ENCODE data around the gene IGFBP5.
A peak's percentile ranks its signal among the peaks of the same experiment; 100 is the strongest.

Gene IGFBP5

GRCh38 chr2:216689397-216689796 lies 6.0 kb downstream of the IGFBP5 start:
- no peak for DNase-seq (ENCODE audit: low spot score)
- TF ChIP-seq, protein P1, sequence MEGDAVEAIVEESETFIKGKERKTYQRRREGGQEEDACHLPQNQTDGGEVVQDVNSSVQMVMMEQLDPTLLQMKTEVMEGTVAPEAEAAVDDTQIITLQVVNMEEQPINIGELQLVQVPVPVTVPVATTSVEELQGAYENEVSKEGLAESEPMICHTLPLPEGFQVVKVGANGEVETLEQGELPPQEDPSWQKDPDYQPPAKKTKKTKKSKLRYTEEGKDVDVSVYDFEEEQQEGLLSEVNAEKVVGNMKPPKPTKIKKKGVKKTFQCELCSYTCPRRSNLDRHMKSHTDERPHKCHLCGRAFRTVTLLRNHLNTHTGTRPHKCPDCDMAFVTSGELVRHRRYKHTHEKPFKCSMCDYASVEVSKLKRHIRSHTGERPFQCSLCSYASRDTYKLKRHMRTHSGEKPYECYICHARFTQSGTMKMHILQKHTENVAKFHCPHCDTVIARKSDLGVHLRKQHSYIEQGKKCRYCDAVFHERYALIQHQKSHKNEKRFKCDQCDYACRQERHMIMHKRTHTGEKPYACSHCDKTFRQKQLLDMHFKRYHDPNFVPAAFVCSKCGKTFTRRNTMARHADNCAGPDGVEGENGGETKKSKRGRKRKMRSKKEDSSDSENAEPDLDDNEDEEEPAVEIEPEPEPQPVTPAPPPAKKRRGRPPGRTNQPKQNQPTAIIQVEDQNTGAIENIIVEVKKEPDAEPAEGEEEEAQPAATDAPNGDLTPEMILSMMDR (IDR thresholded peaks at IDR 0.05) = no peak
- Histone ChIP-seq H3K4me3 (peak overlapping the region; percentile 77), H3K27ac (peak overlapping the region; percentile 58 to 96)

DNA sequence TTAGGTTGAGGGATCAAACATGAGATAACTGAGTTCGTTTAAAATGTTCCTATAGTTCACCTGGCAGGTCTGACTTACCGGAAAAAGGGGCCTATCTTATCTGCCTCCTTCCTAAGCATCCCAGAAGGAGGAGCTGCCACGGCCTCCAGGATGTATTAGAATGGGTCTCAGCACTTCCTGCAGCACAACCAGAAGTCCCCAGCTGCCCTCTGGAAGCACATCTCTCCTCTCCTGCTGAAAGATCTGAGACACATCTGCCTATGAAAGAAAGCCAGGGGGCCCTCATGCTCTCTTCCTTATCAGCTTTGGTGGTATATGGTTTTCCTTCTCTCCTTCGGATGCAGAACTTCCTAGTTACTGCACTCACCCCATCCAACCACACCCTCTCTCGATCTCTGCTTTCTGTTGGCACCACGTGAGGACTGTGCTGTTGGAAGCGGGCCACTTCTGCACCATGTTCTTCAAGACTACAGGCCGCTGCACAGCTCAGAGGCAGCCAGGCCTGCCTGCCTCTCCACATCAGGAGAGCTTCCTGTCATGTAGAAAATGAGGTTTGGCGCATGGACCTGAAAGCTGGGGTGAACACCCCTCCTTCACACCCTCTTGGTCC lies 6.5 kb downstream of the IGFBP5 start:
- peak overlapping the region; percentile 77 for H3K4me3 ChIP-seq
- TF ChIP-seq, protein P1 (IDR thresholded peaks at IDR 0.05) = no peak
- DNase-seq (ENCODE audit: low spot score) = no peak
- H3K27ac ChIP-seq = peak overlapping the region; percentile 58 to 96

DNA sequence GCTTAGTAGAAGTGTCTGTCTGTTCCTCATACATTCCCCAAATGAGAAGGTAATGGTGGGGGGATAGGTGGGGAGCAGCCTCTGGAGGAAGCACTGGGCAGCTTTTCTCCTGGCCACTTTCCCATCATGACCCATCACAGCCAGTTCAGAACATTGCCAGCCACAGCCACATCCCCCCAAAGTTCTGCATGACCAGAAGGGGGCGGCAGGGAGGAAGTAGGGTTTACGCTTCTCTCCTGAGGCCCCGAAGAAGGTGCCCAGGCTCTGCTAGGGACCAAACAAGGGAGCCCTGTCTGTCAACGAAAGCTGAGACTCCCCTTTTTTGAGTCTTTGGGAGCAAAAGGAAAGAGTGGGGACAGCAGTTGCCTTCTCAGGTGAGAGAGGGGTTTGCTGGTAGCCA lies 7.7 kb downstream of the IGFBP5 start:
- no peak for DNase-seq (ENCODE audit: low spot score)
- no peak overlapping the region for H3K4me3 ChIP-seq
- peak overlapping the region; percentile 62 to 67 for H3K27ac ChIP-seq
- TF ChIP-seq, protein P1 (IDR thresholded peaks at IDR 0.05) = no peak

DNA sequence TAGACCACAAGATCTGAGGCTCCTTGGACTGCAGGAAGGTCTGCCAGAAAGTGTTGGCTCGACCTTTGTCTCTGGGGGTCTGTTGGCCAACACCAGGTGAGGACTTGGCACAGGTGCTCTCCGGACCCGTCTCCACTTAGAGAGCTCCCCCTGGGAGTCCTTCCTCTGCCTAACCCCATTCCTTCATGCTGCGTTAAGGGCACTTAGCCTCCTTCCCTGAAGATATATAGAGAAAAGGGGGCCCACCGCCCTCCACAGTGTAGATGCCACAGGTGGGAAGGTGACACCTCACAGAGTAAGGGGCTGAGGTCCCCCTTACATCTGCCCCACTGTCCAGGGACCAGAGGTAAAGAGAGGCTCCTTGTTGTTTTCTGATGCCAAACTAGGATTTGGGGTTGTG lies 8.2 kb downstream of the IGFBP5 start:
- no peak overlapping the region for H3K4me3 ChIP-seq
- TF ChIP-seq, protein P1 (IDR thresholded peaks at IDR 0.05) = no peak

DNA sequence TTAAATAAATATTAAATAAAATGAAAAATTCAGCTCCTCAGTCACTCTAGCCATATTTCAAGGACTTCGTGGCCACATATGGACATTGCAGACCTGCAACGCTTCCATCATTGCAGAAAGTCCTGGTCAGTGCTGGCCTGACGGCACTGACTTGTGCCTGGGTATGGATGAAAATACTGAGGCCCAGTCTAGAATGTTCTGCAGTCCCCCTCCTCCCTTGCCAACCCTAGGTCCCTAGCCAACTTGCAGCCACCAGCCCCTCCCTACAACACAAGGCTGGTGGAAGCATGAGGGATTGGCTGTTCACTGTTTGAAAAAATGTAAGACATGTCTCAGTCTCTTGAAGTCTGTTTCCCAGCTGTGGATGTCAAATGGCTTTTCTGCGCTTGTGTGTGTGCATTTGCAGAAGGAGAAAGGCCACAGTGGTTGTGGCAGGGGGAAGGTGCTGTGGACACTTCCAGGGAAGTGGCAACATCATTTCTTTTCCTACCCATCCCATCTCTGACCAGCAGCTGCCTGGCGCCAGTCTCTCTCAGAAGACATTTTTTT lies 9.9 kb downstream of the IGFBP5 start:
- TF ChIP-seq, protein P1 (IDR thresholded peaks at IDR 0.05) = no peak
- Histone ChIP-seq H3K4me3 (no peak overlapping the region), H3K27ac (peak overlapping the region; percentile 59 to 60)
- no peak for DNase-seq (ENCODE audit: low spot score)

More for the DNA sequence above, 8.2 kb downstream of the IGFBP5 start:
- no peak for DNase-seq (ENCODE audit: low spot score)
- peak overlapping the region; percentile 62 to 67 for H3K27ac ChIP-seq

GRCh38 chr2:216683846-216684245 lies 11.5 kb downstream of the IGFBP5 start:
- peak; percentile 93 for DNase-seq (ENCODE audit: low spot score)
- Histone ChIP-seq H3K27ac (peak overlapping the region; percentile 60 to 88), H3K4me3 (no peak overlapping the region)
- TF ChIP-seq, protein P1 (IDR thresholded peaks at IDR 0.05) = no peak

- DNase-seq (ENCODE audit: low spot score) = no peak
- H3K4me3 ChIP-seq = no peak overlapping the region
- TF ChIP-seq, protein P1 (IDR thresholded peaks at IDR 0.05) = no peak
- peak overlapping the region; percentile 60 to 88 for H3K27ac ChIP-seq
These were observed 13.7 kb downstream of the IGFBP5 start for GRCh38 chr2:216681683-216682082.
